Small intestine (tissue), 7 donors: ENCODE results near the gene EFNA4. TPM values are rescaled to one million over a fixed set of nuclear protein-coding genes. Genes with fewer than 3 reads are reported as not detected.

Source experiments
- DNase-seq, 2 donors: peaks; one replicate each; pipeline versions ENCODE4 v3.0.0 to v3.0.0-alpha.2; 2013
- FAIRE-seq: peaks from 2 replicates; lab custom pipeline; 2012; peaks lifted over from hg19 to GRCh38; lab: Jason Lieb, UNC
- H3K27ac ChIP-seq, 3 donors: one replicate each; pipeline ENCODE4 v1.5.1; 2013; ENCODE audit warnings: low read length in 2 of 3, mild to moderate bottlenecking in 2 of 3, control low read depth in 1 of 3, inconsistent platforms in 1 of 3, low read depth in 1 of 3, moderate library complexity in 1 of 3
- H3K27me3 ChIP-seq, 3 donors: one replicate each; pipeline ENCODE4 v1.6.1; 2013; ENCODE audit warnings: low read length in 3 of 3, inconsistent platforms in 1 of 3; ENCODE audit not compliant: control insufficient read depth in 3 of 3, insufficient read depth in 3 of 3
- H3K36me3 ChIP-seq, 3 donors: one replicate each; pipeline ENCODE4 v1.6.1; 2013; ENCODE audit warnings: low read length in 3 of 3, inconsistent platforms in 1 of 3, low read depth in 1 of 3, mild to moderate bottlenecking in 1 of 3, moderate library complexity in 1 of 3; ENCODE audit not compliant: control insufficient read depth in 3 of 3, insufficient read depth in 2 of 3
- H3K4me1 ChIP-seq, 3 donors: one replicate each; pipeline ENCODE4 v1.6.1; 2013; ENCODE audit warnings: low read length in 2 of 3, inconsistent platforms in 1 of 3, low read depth in 1 of 3, mild to moderate bottlenecking in 1 of 3, moderate library complexity in 1 of 3; ENCODE audit not compliant: control insufficient read depth in 3 of 3, insufficient read depth in 2 of 3
- H3K4me3 ChIP-seq, 3 donors: one replicate each; pipeline ENCODE4 v1.5.1; 2013; ENCODE audit warnings: low read length in 3 of 3, control low read depth in 1 of 3, inconsistent platforms in 1 of 3, low read depth in 1 of 3, mild to moderate bottlenecking in 1 of 3, moderate library complexity in 1 of 3
- H3K9me3 ChIP-seq, 2 donors: one replicate each; pipeline ENCODE4 v1.6.1; 2013; ENCODE audit warnings: low read depth in 1 of 2, low read length in 1 of 2; ENCODE audit not compliant: control insufficient read depth in 2 of 2, insufficient read depth in 1 of 2
- WGBS, 3 donors: extraction: QIAGEN DNeasy Blood & Tissue Kit; methylation state at CpG; one replicate each; pipeline ENCODE4 v1.1.7; 2013; 5-methylcytosine and 5-hydroxymethylcytosine counted together
- polyA plus RNA-seq, 4 donors: library from polyadenylated mRNA; stranded (reverse) in 3 of 4; unstranded in 1 of 4; fragments of 200-250 nt in 3 of 4; fragments of 120-200 nt in 1 of 4; gene quantifications; one replicate each; pipeline versions ENCODE4 v1.2.1 to v1.2.3, GENCODE V29; 2013
- donor health status: healthy with polysubstance abuse.
- donor health status: control.
- donor health status: control.
- donor health status: Bipolar disorder and iron deficiency.
- donor health status: healthy.

Gene EFNA4
- polyA plus RNA-seq, 4 donors = 16.8 to 41.3 (median 17.4) TPM

DNA sequence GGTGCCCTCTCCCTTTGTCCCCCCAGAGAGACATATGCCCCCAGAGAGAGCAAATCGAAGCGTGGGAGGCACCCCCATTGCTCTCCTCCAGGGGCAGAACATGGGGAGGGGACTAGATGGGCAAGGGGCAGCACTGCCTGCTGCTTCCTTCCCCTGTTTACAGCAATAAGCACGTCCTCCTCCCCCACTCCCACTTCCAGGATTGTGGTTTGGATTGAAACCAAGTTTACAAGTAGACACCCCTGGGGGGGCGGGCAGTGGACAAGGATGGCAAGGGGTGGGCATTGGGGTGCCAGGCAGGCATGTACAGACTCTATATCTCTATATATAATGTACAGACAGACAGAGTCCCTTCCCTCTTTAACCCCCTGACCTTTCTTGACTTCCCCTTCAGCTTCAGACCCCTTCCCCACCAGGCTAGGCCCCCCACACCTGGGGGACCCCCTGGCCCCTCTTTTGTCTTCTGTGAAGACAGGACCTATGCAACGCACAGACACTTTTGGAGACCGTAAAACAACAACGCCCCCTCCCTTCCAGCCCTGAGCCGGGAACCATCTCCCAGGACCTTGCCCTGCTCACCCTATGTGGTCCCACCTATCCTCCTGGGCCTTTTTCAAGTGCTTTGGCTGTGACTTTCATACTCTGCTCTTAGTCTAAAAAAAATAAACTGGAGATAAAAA lies 23.5 kb downstream of the EFNA4 start:
- Histone ChIP-seq H3K9me3 (no peaks in the 10 kb centered on the region), H3K4me3 (no peak overlapping the region), H3K4me1 (peaks cover 2 to 44% (median 6%) of the 10 kb centered on the region in 3 donors), H3K27ac (no peak overlapping the region), H3K36me3 (peaks cover 0 to 11% (median 0%) of the 10 kb centered on the region in 3 donors), H3K27me3 (peaks cover 0 to 23% (median 10%) of the 10 kb centered on the region in 3 donors)
- DNase-seq (no peak), FAIRE-seq (no peak)
- WGBS, 3 donors = 71 to 73% (median 71%) methylated on average over 7 to 8 of the region's 8 CpGs

DNA sequence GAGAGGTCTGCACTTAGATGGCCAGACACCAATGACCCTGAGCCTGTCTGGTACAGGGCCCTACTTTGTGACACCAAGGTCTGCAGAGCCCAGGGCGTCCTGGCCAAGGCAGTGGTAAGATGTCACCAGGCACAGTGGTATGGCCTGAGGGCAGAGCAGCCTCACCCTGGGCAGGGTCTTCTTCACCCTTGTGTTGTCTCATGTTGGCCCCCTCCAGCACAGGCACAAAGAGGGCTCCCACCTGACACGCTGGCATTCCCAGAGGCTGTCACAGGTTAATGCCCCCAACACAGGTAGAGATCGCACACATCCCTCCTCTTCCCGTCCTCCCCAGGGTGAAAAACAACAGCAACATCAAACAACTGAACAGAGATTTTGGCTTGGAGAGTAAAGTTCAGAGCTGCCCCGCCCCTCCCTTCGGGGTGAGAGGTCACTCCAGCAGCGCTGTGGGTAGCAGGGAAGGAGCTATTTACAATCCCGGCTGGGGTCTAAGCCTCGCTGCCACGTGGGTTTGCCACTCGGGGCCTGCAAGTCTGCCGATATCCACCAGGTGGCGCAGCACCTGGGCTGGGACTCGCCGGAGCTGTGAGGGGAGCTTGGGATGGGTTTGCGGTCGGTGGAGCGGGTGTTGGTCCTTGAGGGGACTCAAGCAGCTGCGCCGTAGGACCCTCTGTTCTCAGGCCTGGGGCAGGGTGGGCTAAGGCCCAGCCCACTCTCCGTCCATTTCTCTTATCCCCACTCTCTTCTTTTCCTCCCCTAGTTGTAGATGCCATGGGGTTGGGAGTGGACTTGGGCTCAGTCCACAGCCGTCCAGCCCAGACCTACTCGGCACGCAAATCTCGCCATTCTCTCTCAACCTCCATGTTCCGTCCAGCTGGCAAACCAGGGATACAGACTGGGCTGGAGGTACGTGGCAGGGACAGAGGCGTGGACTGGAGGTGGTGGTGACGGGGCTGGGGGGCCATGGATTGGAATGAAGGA lies 27.8 kb downstream of the EFNA4 start:
- DNase-seq (peak; percentile 71 to 90), FAIRE-seq (no peak)

DNA sequence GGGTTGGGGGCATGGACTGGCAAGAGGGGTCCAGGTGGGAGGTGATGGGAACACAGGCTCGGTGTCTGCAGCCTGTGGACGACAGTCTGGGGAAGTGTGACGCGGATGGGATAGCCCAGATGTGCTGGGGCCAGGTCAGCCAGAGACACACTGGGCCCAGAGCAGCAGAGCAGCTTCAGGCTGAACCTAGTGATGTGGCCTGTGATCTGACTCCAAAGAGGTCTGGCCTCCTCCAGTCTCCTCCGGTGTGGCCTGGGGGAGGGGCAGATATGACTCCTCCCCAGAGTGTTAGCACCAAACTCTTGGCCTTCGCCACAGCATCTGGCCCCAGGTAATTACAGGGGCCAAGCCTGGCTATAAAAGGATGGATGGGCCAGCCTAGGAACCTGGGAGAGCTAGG lies 28.6 kb downstream of the EFNA4 start:
- Histone ChIP-seq H3K9me3 (no peaks in the 10 kb centered on the region), H3K36me3 (peaks cover 0 to under 1% (median 0%) of the 10 kb centered on the region in 3 donors), H3K4me1 (peaks cover 0 to 14% (median 0%) of the 10 kb centered on the region in 3 donors), H3K27me3 (no peaks in the 10 kb centered on the region), H3K4me3 (no peak overlapping the region), H3K27ac (no peak overlapping the region)
- FAIRE-seq = no peak
- WGBS, 3 donors = 70 to 82% (median 71%) methylated on average over 6 of the region's 6 CpGs
- no peak for DNase-seq

More for the DNA sequence above, 27.8 kb downstream of the EFNA4 start:
- Histone ChIP-seq H3K36me3 (peaks cover 0 to 9% (median 0%) of the 10 kb centered on the region in 3 donors), H3K27ac (no peak overlapping the region), H3K9me3 (no peaks in the 10 kb centered on the region), H3K4me3 (no peak overlapping the region), H3K27me3 (no peaks in the 10 kb centered on the region), H3K4me1 (peaks cover 0 to 15% (median 0%) of the 10 kb centered on the region in 3 donors)
- WGBS, 3 donors = 14 to 24% (median 16%) methylated on average over 29 of the region's 29 CpGs

DNA sequence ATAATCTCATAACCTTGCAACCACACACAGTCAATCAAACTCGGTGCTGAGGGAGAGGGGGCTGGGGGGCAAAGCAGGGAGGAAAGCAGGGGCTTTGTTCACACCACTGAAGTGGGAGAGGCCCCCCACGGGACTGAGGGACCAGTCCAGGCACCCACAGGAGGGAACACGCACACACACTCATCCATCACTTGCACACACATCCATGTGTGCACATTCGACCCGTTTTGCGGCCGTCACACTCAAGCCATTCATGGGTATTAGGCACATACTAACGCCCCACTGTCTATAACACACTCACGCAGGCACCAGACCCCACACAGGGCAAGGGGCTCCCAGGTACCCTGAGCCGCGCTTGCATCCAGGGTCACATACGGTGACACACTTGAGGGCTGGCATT lies 29.1 kb downstream of the EFNA4 start:
- peaks cover 0 to 14% (median 0%) of the 10 kb centered on the region in 3 donors for H3K4me1 ChIP-seq
- H3K36me3 ChIP-seq = no peaks in the 10 kb centered on the region
- no peak for FAIRE-seq
- 82 to 92% (median 88%) methylated on average over 12 of the region's 12 CpGs for WGBS, 3 donors
- H3K27ac ChIP-seq = no peak overlapping the region
- no peak overlapping the region for H3K4me3 ChIP-seq
- no peak for DNase-seq
- no peaks in the 10 kb centered on the region for H3K27me3 ChIP-seq
- no peaks in the 10 kb centered on the region for H3K9me3 ChIP-seq

DNA sequence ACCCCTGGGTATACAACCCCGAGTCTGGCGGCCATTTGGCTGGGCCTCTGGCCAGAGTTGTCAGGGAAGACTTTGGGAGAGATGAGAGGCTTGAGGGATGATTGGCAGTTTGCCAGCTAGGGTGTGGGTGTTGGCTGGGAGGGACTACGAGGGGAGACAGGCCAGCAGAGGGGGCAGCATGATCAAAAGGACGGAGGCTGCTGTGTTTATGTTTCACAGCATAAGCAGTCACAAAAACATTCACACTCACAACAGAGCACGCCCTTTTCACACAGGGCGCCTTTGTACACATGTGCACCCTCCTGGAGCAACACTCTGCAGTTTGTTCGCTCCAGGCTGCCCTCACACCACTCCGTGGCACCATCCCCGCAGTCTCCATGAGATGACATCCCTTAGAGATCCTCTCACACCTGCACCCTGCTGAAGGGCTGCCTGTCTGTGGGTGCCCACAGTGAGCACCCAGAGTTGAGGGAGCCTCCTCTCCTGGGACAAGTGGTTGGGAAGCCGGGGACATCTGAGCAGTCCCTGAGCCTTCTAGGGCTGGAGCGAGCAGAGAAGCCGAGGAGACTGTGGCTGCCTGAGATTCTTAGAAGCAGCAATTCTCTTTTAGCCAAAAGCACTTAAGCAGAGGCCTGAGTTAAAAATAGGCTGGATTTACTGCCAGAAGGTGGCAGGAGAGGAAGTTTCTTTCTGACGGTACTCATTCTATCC lies 30.5 kb downstream of the EFNA4 start:
- Histone ChIP-seq H3K4me1 (peaks cover 0 to 14% (median 0%) of the 10 kb centered on the region in 3 donors), H3K4me3 (no peak overlapping the region), H3K9me3 (no peaks in the 10 kb centered on the region), H3K36me3 (no peaks in the 10 kb centered on the region), H3K27ac (peak overlapping the region in 1 of 3 donors; percentile 47), H3K27me3 (no peaks in the 10 kb centered on the region)
- peak; percentile 60 to 68 for DNase-seq
- FAIRE-seq = no peak
- WGBS, 3 donors = 16 to 24% (median 18%) methylated on average over 13 of the region's 13 CpGs

DNA sequence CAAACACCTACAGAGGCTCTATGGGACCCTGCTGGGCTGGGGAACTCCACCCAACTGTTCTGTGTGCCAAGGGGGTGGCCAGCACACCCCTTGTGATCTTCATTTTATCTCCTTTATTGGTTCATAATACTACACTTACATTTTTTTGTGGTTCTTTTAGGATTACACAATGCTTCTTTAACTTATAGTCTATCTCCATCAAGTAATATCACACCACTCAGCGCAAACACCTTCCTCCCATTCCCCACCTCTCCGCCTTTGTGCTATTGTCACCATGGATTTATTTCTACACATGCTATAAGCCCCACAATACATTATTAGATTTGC lies 31.0 kb downstream of the EFNA4 start:
- DNase-seq (no peak), FAIRE-seq (no peak)
- H3K9me3 ChIP-seq = no peaks in the 10 kb centered on the region
- no peaks in the 10 kb centered on the region for H3K36me3 ChIP-seq
- no peak overlapping the region for H3K27ac ChIP-seq
- H3K4me3 ChIP-seq = no peak overlapping the region
- 60 to 80% (median 68%) methylated on average over 2 of the region's 2 CpGs for WGBS, 3 donors
- H3K27me3 ChIP-seq = no peaks in the 10 kb centered on the region
- peaks cover 0 to 14% (median 0%) of the 10 kb centered on the region in 3 donors for H3K4me1 ChIP-seq

DNA sequence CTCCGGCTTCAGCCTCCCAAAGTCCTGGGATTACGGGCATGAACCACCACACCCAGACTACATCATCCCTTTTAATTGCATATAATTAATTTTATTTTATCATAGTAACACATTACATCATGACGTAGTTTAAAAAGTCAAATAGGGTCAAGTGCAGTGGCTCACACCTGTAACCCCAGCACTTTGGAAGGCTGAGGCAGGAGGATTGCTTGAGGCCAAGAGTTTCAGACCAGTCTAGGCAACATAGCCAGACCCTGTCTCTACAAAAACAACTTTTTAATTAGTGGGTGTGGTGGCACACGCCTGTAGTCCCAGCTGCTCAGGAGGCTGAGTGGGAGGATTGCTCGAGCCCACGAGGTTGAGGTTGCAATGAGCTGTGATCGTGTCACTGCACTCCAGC lies 35.8 kb downstream of the EFNA4 start:
- WGBS, 3 donors = 22 to 60% (median 35%) methylated on average over 7 of the region's 7 CpGs
- Histone ChIP-seq H3K4me1 (peaks cover 0 to 12% (median 0%) of the 10 kb centered on the region in 3 donors), H3K9me3 (no peaks in the 10 kb centered on the region), H3K27ac (no peak overlapping the region), H3K27me3 (no peaks in the 10 kb centered on the region), H3K4me3 (no peak overlapping the region), H3K36me3 (no peaks in the 10 kb centered on the region)
- DNase-seq = peak in 1 of 2 donors; percentile 79
- FAIRE-seq = no peak

DNA sequence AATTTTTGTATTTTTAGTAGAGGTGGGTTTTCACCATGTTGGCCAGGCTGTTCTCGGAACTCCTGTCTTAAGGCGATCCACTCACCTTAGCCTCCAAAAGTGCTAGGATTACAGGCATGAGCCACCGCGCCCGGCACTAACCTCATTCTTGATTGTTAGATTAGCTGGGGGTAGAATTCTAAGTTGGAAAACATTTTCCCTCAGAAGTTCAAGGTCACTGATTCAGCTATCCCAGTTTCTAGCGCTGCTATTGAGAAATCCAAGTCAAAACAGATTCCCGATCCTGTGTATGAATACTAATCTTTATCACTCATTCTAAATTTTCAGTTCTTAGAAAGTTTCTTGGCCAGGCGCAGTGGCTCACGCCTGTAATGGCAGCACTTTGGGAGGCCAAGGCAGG lies 39.8 kb downstream of the EFNA4 start:
- no peak overlapping the region for H3K4me3 ChIP-seq
- no peaks in the 10 kb centered on the region for H3K36me3 ChIP-seq
- peaks cover 3 to 39% (median 6%) of the 10 kb centered on the region in 3 donors for H3K4me1 ChIP-seq
- WGBS, 3 donors = 76 to 86% (median 83%) methylated on average over 9 of the region's 9 CpGs
- DNase-seq (no peak), FAIRE-seq (no peak)
- no peak overlapping the region for H3K27ac ChIP-seq
- no peaks in the 10 kb centered on the region for H3K9me3 ChIP-seq
- H3K27me3 ChIP-seq = no peaks in the 10 kb centered on the region
